Parathyroid adenoma (tissue), 2 donors: ENCODE data around the gene NR3C2.

Source experiments
- H2AFZ ChIP-seq: fragments of 300-600 bp; sonication (generic); one replicate; pipeline ENCODE4 v1.7.0; 2017; ENCODE audit warnings: antibody characterized with exemption, mild to moderate bottlenecking
- H3K27ac ChIP-seq: fragments of 300-600 bp; sonication (generic); one replicate; pipeline ENCODE4 v1.7.0; 2017
- H3K27me3 ChIP-seq: fragments of 300-600 bp; sonication (generic); one replicate; pipeline ENCODE4 v1.7.0; 2017; ENCODE audit warnings: low read length; ENCODE audit not compliant: control insufficient read depth, insufficient read depth
- H3K36me3 ChIP-seq: fragments of 300-600 bp; sonication (generic); one replicate; pipeline ENCODE4 v1.7.0; 2017; ENCODE audit warnings: low read length; ENCODE audit not compliant: control insufficient read depth, insufficient read depth
- H3K4me1 ChIP-seq: fragments of 300-600 bp; sonication (generic); one replicate; pipeline ENCODE4 v1.7.0; 2017; ENCODE audit warnings: control low read depth
- H3K4me2 ChIP-seq: fragments of 300-600 bp; sonication (generic); one replicate; pipeline ENCODE4 v1.7.0; 2017; ENCODE audit warnings: low read length
- H3K4me3 ChIP-seq: fragments of 300-600 bp; sonication (generic); one replicate; pipeline ENCODE4 v1.7.0; 2017; ENCODE audit warnings: low read depth, low read length
- H3K79me2 ChIP-seq: fragments of 300-600 bp; sonication (generic); one replicate; pipeline ENCODE4 v1.7.0; 2017; ENCODE audit warnings: control low read depth
- H3K9ac ChIP-seq: fragments of 300-600 bp; sonication (generic); one replicate; pipeline ENCODE4 v1.7.0; 2017; ENCODE audit warnings: mild to moderate bottlenecking
- H3K9me3 ChIP-seq: fragments of 300-600 bp; sonication (generic); one replicate; pipeline ENCODE4 v1.7.0; 2017; ENCODE audit warnings: low read length; ENCODE audit not compliant: control insufficient read depth
- TF ChIP-seq, protein P1 (sequence below): fragments of 300-600 bp; sonication (generic); IDR thresholded peaks from one replicate; pipeline ENCODE4 v1.7.0; 2017; ENCODE audit warnings: antibody characterized with exemption, mild to moderate bottlenecking
- donor health status: primary hyperparathyroidism.

The NR3C2 gene

DNA sequence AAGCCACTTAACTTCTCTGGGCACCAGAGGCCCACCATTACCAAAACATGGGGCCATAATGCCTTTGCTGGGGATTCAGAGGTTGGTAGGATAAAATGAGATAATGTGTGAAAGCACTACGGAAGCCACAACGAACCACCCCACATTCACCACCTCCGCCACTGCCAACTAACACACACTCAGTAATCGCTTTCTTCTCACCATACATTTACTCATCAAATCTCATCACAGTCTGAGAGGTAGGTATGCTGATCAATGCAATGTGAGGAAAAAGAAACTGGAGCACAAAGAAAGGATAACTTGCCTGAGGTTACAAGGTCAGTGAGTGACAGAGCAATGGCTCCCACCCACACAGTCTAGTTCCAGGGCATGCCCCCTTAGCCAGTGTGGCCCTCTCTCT lies 257.3 kb downstream of the NR3C2 start:
- Histone ChIP-seq H3K4me1 (no peaks in the 10 kb centered on the region), H3K9ac (no peak overlapping the region), H3K9me3 (no peaks in the 10 kb centered on the region), H3K4me3 (no peak overlapping the region), H2AFZ (no peak overlapping the region), H3K27me3 (no peaks in the 10 kb centered on the region), H3K4me2 (no peak overlapping the region), H3K27ac (no peak overlapping the region), H3K36me3 (no peaks in the 10 kb centered on the region), H3K79me2 (no peaks in the 10 kb centered on the region)
- TF ChIP-seq, protein P1, sequence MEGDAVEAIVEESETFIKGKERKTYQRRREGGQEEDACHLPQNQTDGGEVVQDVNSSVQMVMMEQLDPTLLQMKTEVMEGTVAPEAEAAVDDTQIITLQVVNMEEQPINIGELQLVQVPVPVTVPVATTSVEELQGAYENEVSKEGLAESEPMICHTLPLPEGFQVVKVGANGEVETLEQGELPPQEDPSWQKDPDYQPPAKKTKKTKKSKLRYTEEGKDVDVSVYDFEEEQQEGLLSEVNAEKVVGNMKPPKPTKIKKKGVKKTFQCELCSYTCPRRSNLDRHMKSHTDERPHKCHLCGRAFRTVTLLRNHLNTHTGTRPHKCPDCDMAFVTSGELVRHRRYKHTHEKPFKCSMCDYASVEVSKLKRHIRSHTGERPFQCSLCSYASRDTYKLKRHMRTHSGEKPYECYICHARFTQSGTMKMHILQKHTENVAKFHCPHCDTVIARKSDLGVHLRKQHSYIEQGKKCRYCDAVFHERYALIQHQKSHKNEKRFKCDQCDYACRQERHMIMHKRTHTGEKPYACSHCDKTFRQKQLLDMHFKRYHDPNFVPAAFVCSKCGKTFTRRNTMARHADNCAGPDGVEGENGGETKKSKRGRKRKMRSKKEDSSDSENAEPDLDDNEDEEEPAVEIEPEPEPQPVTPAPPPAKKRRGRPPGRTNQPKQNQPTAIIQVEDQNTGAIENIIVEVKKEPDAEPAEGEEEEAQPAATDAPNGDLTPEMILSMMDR = no peak

DNA sequence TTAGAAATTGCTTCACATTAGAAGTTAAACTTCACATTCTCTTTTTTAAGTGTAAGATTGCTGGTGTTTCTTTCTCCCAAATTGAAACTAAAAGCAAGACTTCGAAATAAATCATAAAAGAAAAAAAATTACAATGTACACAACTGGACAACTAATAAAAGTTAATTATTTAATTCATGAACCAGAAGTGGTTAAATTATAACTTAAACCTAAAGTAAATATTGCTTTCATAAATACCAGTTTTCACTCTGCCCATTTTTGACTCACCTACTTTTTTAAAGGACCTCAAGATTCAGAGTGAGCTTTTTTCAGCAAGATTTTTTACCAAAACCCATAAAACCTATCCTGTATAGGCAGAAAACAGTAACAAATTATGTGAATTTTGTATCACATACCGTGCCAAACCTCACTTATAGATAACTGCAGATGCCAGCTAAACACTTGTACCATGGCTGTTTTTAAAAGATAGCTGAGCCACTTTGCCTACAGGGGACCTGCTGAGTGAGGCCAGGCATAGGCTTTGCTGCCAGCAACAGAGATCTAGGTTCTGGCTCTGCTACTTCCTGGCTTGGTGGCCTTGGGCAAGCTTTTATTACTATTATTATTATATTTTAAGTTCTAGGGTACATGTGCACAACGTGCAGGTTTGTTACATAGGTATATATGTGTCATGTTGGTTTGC lies 259.8 kb downstream of the NR3C2 start:
- TF ChIP-seq, protein P1 = no peak
- Histone ChIP-seq H3K36me3 (no peaks in the 10 kb centered on the region), H3K9ac (no peak overlapping the region), H3K4me3 (no peak overlapping the region), H3K9me3 (no peaks in the 10 kb centered on the region), H3K27me3 (no peaks in the 10 kb centered on the region), H3K27ac (no peak overlapping the region), H2AFZ (no peak overlapping the region), H3K79me2 (no peaks in the 10 kb centered on the region), H3K4me2 (no peak overlapping the region), H3K4me1 (no peaks in the 10 kb centered on the region)

DNA sequence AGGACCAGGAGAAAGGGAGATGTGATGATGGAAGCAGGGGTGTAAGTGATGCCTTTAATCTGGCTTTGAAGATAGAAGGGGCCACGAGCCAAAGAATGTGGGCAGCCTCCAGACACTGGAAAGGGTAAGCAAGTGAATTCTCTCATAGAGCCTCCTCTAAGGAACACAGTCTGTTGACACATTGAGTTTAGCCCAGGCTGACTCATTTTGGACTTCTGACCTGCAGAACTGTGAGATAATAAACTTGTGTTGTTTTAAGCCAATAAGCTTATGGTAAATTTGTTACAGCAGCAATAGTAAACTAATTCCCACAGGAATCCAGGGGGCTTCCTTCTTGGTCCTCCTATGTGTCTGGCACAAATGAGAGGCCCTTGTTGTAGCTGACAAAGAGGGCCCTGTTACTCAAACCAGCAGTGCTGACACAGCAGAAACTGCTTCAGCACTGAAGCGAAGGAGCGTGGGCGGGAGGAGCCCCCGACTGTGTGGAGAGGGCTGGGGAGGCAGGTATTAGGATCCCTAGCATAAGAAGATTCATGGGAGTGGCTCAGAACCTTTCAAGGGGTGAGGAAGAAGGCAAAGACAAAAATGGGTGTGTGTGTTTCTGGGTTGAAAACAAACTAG lies 268.7 kb downstream of the NR3C2 start:
- Histone ChIP-seq H3K79me2 (no peaks in the 10 kb centered on the region), H3K27ac (no peak overlapping the region), H3K9me3 (no peaks in the 10 kb centered on the region), H3K4me2 (no peak overlapping the region), H3K9ac (no peak overlapping the region), H3K4me3 (no peak overlapping the region), H3K36me3 (no peaks in the 10 kb centered on the region), H3K4me1 (no peaks in the 10 kb centered on the region), H2AFZ (no peak overlapping the region), H3K27me3 (no peaks in the 10 kb centered on the region)
- TF ChIP-seq, protein P1 = no peak

DNA sequence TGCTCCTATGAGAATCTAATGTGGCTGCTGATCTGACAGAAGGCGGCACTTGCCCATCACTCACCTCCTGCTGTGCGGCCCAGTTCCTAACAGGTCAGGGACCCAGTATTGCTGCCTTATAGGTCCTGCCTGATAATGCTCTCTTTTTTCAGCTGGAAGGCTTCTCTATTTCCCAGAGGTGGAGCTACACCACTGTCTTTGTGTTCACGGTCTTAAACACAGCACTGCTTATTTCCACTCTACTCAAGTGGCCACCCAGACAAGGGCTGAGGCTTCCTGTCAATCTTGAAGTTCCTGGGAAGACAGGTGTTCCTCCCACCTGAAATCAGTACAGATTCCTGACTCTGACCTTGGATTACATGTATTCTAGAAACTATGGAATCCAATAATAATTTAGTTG lies 270.6 kb downstream of the NR3C2 start:
- TF ChIP-seq, protein P1 = no peak
- Histone ChIP-seq H3K36me3 (no peaks in the 10 kb centered on the region), H3K27me3 (no peaks in the 10 kb centered on the region), H2AFZ (no peak overlapping the region), H3K79me2 (peaks cover 2% of the 10 kb centered on the region), H3K9ac (no peak overlapping the region), H3K9me3 (no peaks in the 10 kb centered on the region), H3K27ac (no peak overlapping the region), H3K4me2 (no peak overlapping the region), H3K4me1 (no peaks in the 10 kb centered on the region), H3K4me3 (no peak overlapping the region)
